Measurements from ENCODE around the gene MSANTD7.

The MSANTD7 gene

GRCh38 chr10:14879124-14879927 lies 41.2 kb downstream of the MSANTD7 start:
- peak overlapping the region; percentile 78 for H3K4me2 ChIP-seq (ENCODE audit: low read length, poor library complexity, severe bottlenecking)
- WGBS: under 1% methylated on average over 58 of the region's 60 CpGs
- peak overlapping the region; percentile 88 to 96 for H3K4me3 ChIP-seq (ENCODE audit: insufficient read depth in 1 of 2, low read depth in 1 of 2, low read length in 2 of 2)
- no peaks in the 10 kb centered on the region for H3K9me3 ChIP-seq (ENCODE audit: control insufficient read depth, low read length)
- H3K27me3 ChIP-seq (ENCODE audit: control insufficient read depth in 1 of 2, insufficient read depth in 1 of 2, low read length in 2 of 2): no peaks in the 10 kb centered on the region
- H3K18ac ChIP-seq (ENCODE audit: low read depth in 1 of 2, low read length in 2 of 2): peak overlapping the region; percentile 34 to 75
- peak overlapping the region; percentile 99 for H3K9ac ChIP-seq (ENCODE audit: low read length)
- H3K14ac ChIP-seq (ENCODE audit: low read length in 2 of 2): peak overlapping the region in 1 of 2 experiments; percentile 3
- peak overlapping the region; percentile 87 for H2AFZ ChIP-seq (ENCODE audit: low read depth, low read length)
- H2BK120ac ChIP-seq (ENCODE audit: low read depth, low read length): no peak overlapping the region
- peak overlapping the region; percentile 48 for H2BK15ac ChIP-seq (ENCODE audit: low read depth, poor library complexity, severe bottlenecking)
- peak overlapping the region; percentile 49 for H4K8ac ChIP-seq (ENCODE audit: low read length)
- H3K79me1 ChIP-seq (replicated peaks; ENCODE audit: low read length, poor library complexity, severe bottlenecking): peaks cover 23% of the 10 kb centered on the region
- H3K4me1 ChIP-seq (ENCODE audit: control insufficient read depth, insufficient read depth, low read depth, low read length): peaks cover 7% of the 10 kb centered on the region
- H3K4ac ChIP-seq (ENCODE audit: low read depth in 1 of 2, low read length in 2 of 2): peak overlapping the region in 1 of 2 experiments; percentile 33
- peaks cover 0 to 4% of the 10 kb centered on the region in 2 experiments for H3K36me3 ChIP-seq (ENCODE audit: control insufficient read depth in 1 of 2, insufficient read depth in 2 of 2, low read depth in 1 of 2, low read length in 2 of 2)
- H3K27ac ChIP-seq (ENCODE audit: low read length, poor library complexity, severe bottlenecking): no peak overlapping the region
- no peak overlapping the region for H2AK5ac ChIP-seq (ENCODE audit: low read length, severe bottlenecking)
- H2BK12ac ChIP-seq (ENCODE audit: low read length in 2 of 2): peak overlapping the region in 1 of 2 experiments; percentile 24
- peak overlapping the region; percentile 35 for H2BK5ac ChIP-seq (ENCODE audit: low read depth, low read length, poor library complexity, severe bottlenecking)
- no peak for DNase-seq
- no peak overlapping the region for H4K91ac ChIP-seq (ENCODE audit: low read length)
- H3K23ac ChIP-seq (ENCODE audit: low read length in 2 of 2): no peak overlapping the region

- no peak overlapping the region for H3K4ac ChIP-seq (ENCODE audit: low read depth in 1 of 2, low read length in 2 of 2)
- H2BK15ac ChIP-seq (ENCODE audit: low read depth, poor library complexity, severe bottlenecking): no peak overlapping the region
- H3K18ac ChIP-seq (ENCODE audit: low read depth in 1 of 2, low read length in 2 of 2): no peak overlapping the region
- H3K9ac ChIP-seq (ENCODE audit: low read length): peak overlapping the region; percentile 99
- no peak overlapping the region for H2BK12ac ChIP-seq (ENCODE audit: low read length in 2 of 2)
- no CpG with 5 or more reads among the region's 5 CpGs for WGBS
- peaks cover 7% of the 10 kb centered on the region for H3K4me1 ChIP-seq (ENCODE audit: control insufficient read depth, insufficient read depth, low read depth, low read length)
- H4K91ac ChIP-seq (ENCODE audit: low read length): no peak overlapping the region
- H3K27me3 ChIP-seq (ENCODE audit: control insufficient read depth in 1 of 2, insufficient read depth in 1 of 2, low read length in 2 of 2): no peaks in the 10 kb centered on the region
- H3K27ac ChIP-seq (ENCODE audit: low read length, poor library complexity, severe bottlenecking): no peak overlapping the region
- no peak overlapping the region for H2AFZ ChIP-seq (ENCODE audit: low read depth, low read length)
- H2AK5ac ChIP-seq (ENCODE audit: low read length, severe bottlenecking): no peak overlapping the region
- H3K4me3 ChIP-seq (ENCODE audit: insufficient read depth in 1 of 2, low read depth in 1 of 2, low read length in 2 of 2): peak overlapping the region in 1 of 2 experiments; percentile 88
- H2BK5ac ChIP-seq (ENCODE audit: low read depth, low read length, poor library complexity, severe bottlenecking): no peak overlapping the region
- H3K9me3 ChIP-seq (ENCODE audit: control insufficient read depth, low read length): no peaks in the 10 kb centered on the region
- no peak overlapping the region for H3K23ac ChIP-seq (ENCODE audit: low read length in 2 of 2)
- no peak overlapping the region for H3K14ac ChIP-seq (ENCODE audit: low read length in 2 of 2)
- DNase-seq: no peak
- H3K4me2 ChIP-seq (ENCODE audit: low read length, poor library complexity, severe bottlenecking): peak overlapping the region; percentile 78
- H4K8ac ChIP-seq (ENCODE audit: low read length): no peak overlapping the region
- no peak overlapping the region for H2BK120ac ChIP-seq (ENCODE audit: low read depth, low read length)
- H3K79me1 ChIP-seq (replicated peaks; ENCODE audit: low read length, poor library complexity, severe bottlenecking): peaks cover 21% of the 10 kb centered on the region
- peaks cover 0 to 4% of the 10 kb centered on the region in 2 experiments for H3K36me3 ChIP-seq (ENCODE audit: control insufficient read depth in 1 of 2, insufficient read depth in 2 of 2, low read depth in 1 of 2, low read length in 2 of 2)
Observed at GRCh38 chr10:14879928-14880193, 41.8 kb downstream of the MSANTD7 start.

GRCh38 chr10:14880229-14880628 lies 42.1 kb downstream of the MSANTD7 start:
- Histone ChIP-seq H4K91ac (ENCODE audit: low read length) (no peak overlapping the region), H3K4me1 (ENCODE audit: control insufficient read depth, insufficient read depth, low read depth, low read length) (peaks cover 7% of the 10 kb centered on the region), H4K8ac (ENCODE audit: low read length) (no peak overlapping the region), H3K79me1 (replicated peaks; ENCODE audit: low read length, poor library complexity, severe bottlenecking) (peaks cover 21% of the 10 kb centered on the region), H2BK5ac (ENCODE audit: low read depth, low read length, poor library complexity, severe bottlenecking) (no peak overlapping the region), H3K4ac (ENCODE audit: low read depth in 1 of 2, low read length in 2 of 2) (no peak overlapping the region), H2BK12ac (ENCODE audit: low read length in 2 of 2) (no peak overlapping the region), H2BK120ac (ENCODE audit: low read depth, low read length) (no peak overlapping the region), H2BK15ac (ENCODE audit: low read depth, poor library complexity, severe bottlenecking) (no peak overlapping the region), H3K36me3 (ENCODE audit: control insufficient read depth in 1 of 2, insufficient read depth in 2 of 2, low read depth in 1 of 2, low read length in 2 of 2) (peaks cover 0 to 4% of the 10 kb centered on the region in 2 experiments), H3K27me3 (ENCODE audit: control insufficient read depth in 1 of 2, insufficient read depth in 1 of 2, low read length in 2 of 2) (no peaks in the 10 kb centered on the region), H3K27ac (ENCODE audit: low read length, poor library complexity, severe bottlenecking) (no peak overlapping the region), H2AK5ac (ENCODE audit: low read length, severe bottlenecking) (no peak overlapping the region), H3K9ac (ENCODE audit: low read length) (peak overlapping the region; percentile 99), H3K9me3 (ENCODE audit: control insufficient read depth, low read length) (no peaks in the 10 kb centered on the region), H3K4me2 (ENCODE audit: low read length, poor library complexity, severe bottlenecking) (peak overlapping the region; percentile 78), H2AFZ (ENCODE audit: low read depth, low read length) (no peak overlapping the region), H3K23ac (ENCODE audit: low read length in 2 of 2) (no peak overlapping the region), H3K14ac (ENCODE audit: low read length in 2 of 2) (no peak overlapping the region), H3K4me3 (ENCODE audit: insufficient read depth in 1 of 2, low read depth in 1 of 2, low read length in 2 of 2) (peak overlapping the region in 1 of 2 experiments; percentile 88), H3K18ac (ENCODE audit: low read depth in 1 of 2, low read length in 2 of 2) (no peak overlapping the region)
- WGBS: 56% methylated on average over 7 of the region's 7 CpGs
- peak; percentile 24 for DNase-seq

- H3K9me3 ChIP-seq (ENCODE audit: control insufficient read depth, low read length): no peaks in the 10 kb centered on the region
- H3K18ac ChIP-seq (ENCODE audit: low read depth in 1 of 2, low read length in 2 of 2): no peak overlapping the region
- H3K4ac ChIP-seq (ENCODE audit: low read depth in 1 of 2, low read length in 2 of 2): no peak overlapping the region
- no peak overlapping the region for H3K4me3 ChIP-seq (ENCODE audit: insufficient read depth in 1 of 2, low read depth in 1 of 2, low read length in 2 of 2)
- no peak overlapping the region for H2BK15ac ChIP-seq (ENCODE audit: low read depth, poor library complexity, severe bottlenecking)
- H2BK12ac ChIP-seq (ENCODE audit: low read length in 2 of 2): no peak overlapping the region
- H2BK5ac ChIP-seq (ENCODE audit: low read depth, low read length, poor library complexity, severe bottlenecking): no peak overlapping the region
- H3K27ac ChIP-seq (ENCODE audit: low read length, poor library complexity, severe bottlenecking): no peak overlapping the region
- DNase-seq: no peak
- H3K36me3 ChIP-seq (ENCODE audit: control insufficient read depth in 1 of 2, insufficient read depth in 2 of 2, low read depth in 1 of 2, low read length in 2 of 2): peaks cover 0 to 9% of the 10 kb centered on the region in 2 experiments
- H3K4me1 ChIP-seq (ENCODE audit: control insufficient read depth, insufficient read depth, low read depth, low read length): no peaks in the 10 kb centered on the region
- 93% methylated on average over 3 of the region's 3 CpGs for WGBS
- H3K23ac ChIP-seq (ENCODE audit: low read length in 2 of 2): no peak overlapping the region
- H3K9ac ChIP-seq (ENCODE audit: low read length): no peak overlapping the region
- H4K8ac ChIP-seq (ENCODE audit: low read length): no peak overlapping the region
- no peaks in the 10 kb centered on the region for H3K27me3 ChIP-seq (ENCODE audit: control insufficient read depth in 1 of 2, insufficient read depth in 1 of 2, low read length in 2 of 2)
- H2AK5ac ChIP-seq (ENCODE audit: low read length, severe bottlenecking): no peak overlapping the region
- no peak overlapping the region for H4K91ac ChIP-seq (ENCODE audit: low read length)
- no peak overlapping the region for H3K14ac ChIP-seq (ENCODE audit: low read length in 2 of 2)
- peaks cover 25% of the 10 kb centered on the region for H3K79me1 ChIP-seq (replicated peaks; ENCODE audit: low read length, poor library complexity, severe bottlenecking)
- H2BK120ac ChIP-seq (ENCODE audit: low read depth, low read length): no peak overlapping the region
- H2AFZ ChIP-seq (ENCODE audit: low read depth, low read length): no peak overlapping the region
- no peak overlapping the region for H3K4me2 ChIP-seq (ENCODE audit: low read length, poor library complexity, severe bottlenecking)
Observed at GRCh38 chr10:14884082-14884481, 46.0 kb downstream of the MSANTD7 start.
